GM21529 (cell line): Measurements from ENCODE around the gene NT5C1B.
A peak's percentile ranks its signal among the peaks of the same experiment; 100 is the strongest.

Experiments
- ATAC-seq: cut with Tn5 transposase; IDR thresholded peaks from one replicate; pipeline ENCODE4 v1.9.1; 2021; ENCODE audit not compliant: unreplicated experiment

The NT5C1B gene

DNA sequence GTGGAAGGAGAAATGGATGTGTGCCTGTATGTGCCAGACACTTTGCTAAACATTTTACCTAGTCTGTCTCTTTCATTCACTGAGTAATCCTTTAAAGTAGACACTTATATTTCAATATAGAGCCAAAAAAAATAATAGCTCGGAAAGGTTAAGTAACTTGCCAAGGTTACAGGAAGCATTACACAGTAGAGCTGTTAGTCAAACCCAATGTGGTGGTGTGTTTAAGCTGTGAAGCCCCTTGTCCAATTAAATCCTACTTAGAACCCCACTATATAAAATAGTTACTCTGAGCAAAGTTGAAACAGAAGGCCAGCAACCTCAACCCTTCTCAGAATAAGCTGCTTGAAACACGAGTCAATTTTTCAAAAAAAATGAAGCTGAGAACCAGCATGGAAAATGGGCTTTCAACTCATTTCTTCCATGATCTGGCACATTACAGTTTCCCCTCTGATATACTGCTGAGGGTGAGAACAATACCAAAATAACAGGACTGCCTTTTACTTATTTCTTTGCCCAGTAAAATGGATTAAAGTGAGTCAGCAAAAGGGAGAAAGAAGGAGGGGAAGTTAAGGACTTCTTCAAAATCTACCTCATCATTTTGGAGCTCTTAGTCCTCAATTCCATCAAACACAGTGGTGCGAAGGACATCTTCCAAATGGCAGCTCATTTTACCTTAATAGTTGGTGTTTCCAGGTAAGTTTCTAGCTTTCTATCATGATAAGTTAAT, 36.9 kb downstream of the NT5C1B start:
- ATAC-seq: no peak

- no peak for ATAC-seq
These were observed 37.7 kb downstream of the NT5C1B start for GRCh38 chr2:18551623-18552022.

- ATAC-seq: no peak
These were observed 38.2 kb downstream of the NT5C1B start for GRCh38 chr2:18551169-18551568.

GRCh38 chr2:18550433-18550832, 38.9 kb downstream of the NT5C1B start:
- ATAC-seq: no peak

- no peak for ATAC-seq
These were observed 40.3 kb downstream of the NT5C1B start for GRCh38 chr2:18549083-18549482.

GRCh38 chr2:18548621-18549020, 40.7 kb downstream of the NT5C1B start:
- ATAC-seq: no peak

DNA sequence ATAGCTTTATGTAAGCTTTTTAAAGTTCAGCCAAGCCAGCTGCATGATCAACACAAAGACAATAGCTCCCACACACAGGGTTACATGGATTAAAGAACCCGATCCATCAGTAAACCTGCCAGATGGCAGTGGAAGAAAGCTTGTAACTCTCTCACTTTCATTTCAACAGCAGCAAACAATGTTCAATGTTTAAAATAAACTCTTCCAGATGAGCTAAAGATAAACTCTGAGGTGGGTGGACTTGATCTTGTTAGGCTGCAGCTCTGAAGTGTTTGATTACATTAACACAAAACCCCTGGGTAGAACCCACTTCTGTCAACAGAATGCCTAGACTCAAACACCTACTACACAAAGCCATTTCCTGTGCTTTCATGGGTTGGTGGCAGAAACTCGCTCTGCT, 42.8 kb downstream of the NT5C1B start:
- peak; percentile 56 for ATAC-seq

- no peak for ATAC-seq
These were observed 44.0 kb downstream of the NT5C1B start for GRCh38 chr2:18545384-18545783.

- ATAC-seq: no peak
These were observed 45.2 kb downstream of the NT5C1B start for GRCh38 chr2:18544171-18544570.

DNA sequence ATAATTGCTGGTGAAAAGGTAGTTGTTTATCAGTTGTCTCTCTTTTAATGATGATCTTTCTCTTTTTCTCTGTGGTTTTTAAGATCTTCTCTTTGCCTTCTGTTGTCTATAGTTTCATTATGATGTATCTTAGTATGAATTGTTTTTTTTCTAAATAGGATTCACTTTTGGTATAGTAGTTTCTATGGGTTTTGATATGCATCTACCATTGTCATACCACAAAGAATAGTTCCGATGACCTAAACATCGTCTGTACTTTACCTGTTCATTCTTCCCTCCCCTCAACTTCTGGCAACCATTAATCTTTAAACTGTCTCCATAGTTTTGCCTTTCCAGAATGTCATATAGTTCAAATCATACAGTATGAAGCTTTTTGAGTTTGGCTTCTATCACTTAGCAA, 48.5 kb downstream of the NT5C1B start:
- no peak for ATAC-seq

DNA sequence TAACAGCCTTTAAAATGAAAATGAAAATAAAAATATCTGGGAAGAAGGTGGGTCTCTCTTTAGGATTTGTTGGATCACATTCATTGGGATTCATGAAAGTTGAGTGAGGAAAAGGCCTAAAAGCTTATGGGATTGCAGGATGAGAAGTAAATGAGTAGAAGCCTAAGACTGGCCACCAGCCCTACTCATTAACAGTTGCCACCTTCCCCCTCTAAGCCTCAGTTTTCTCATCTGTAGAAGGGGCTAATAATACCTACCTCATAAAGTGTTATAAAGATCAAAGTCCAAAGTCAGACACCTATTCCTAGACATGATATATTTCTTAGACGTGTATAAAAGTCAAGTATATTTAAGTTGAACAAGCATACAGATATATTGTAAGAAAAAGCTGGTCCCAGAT, 52.7 kb downstream of the NT5C1B start:
- no peak for ATAC-seq

- ATAC-seq: no peak
These were observed 53.3 kb downstream of the NT5C1B start for GRCh38 chr2:18536100-18536499.

DNA sequence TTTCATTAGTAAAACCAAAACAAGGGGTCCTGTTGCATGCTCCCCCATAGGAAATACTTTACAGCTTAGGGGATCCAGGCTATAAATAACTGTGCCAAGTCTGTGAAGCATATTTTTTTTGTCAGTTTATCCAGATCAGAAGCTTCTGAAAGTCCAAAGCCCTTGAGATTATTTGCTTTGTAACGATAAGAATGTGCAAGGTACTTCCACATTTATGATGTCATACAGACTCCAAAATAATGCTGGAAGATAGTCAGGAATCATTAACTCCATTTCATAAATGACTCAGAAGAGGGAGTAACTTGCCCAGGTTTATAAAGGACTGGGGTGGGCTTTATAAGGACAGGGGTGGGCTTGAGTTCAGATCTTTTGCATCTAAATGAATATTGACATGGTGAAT, 58.2 kb downstream of the NT5C1B start:
- no peak for ATAC-seq

GRCh38 chr2:18527822-18528221, 61.5 kb downstream of the NT5C1B start:
- no peak for ATAC-seq

DNA sequence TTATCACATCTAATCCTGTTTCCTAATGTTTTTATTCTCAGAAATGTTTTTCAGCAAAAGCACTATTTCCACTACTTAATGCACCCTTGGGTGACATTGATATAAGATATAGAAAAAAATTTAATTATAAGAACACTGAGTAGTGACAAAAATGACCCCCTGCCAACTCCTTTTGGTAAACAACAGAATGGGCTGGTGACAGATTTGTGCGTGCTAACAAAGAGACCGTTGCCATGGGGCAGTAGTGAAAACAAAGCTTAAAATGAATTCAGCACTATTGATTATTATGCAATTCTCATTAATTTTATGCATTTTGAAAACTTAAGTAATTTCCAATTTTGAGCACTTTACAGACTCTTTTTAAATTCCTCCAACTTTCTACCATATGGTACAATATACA, 62.0 kb downstream of the NT5C1B start:
- ATAC-seq: no peak

- ATAC-seq: no peak
These were observed 62.9 kb downstream of the NT5C1B start for GRCh38 chr2:18526429-18526828.

DNA sequence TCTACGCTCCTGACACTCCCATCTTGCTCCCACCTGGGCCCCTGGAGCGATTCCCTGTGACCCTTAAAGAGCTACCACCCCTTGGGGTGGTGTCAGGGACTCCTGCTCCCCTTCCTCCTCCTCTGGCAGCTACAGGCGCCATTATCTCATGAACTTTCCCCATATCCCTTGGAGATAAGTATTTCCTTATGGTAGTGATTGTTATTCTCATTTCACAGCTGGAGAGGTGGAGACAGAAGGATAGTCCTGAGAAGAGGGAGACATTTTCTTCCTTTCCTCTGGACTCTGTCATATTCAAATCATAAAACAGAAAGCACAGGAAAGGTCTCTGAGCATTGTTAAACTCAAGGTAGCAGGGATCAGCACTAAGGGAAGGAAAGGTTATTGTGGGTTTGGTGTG, 63.5 kb downstream of the NT5C1B start:
- ATAC-seq: no peak

GRCh38 chr2:18525236-18525635, 64.1 kb downstream of the NT5C1B start:
- no peak for ATAC-seq

- ATAC-seq: no peak
These were observed 66.8 kb downstream of the NT5C1B start for GRCh38 chr2:18522484-18523146.

- ATAC-seq: peak; percentile 77
These were observed 68.6 kb downstream of the NT5C1B start for GRCh38 chr2:18520451-18521425.

- ATAC-seq: no peak
These were observed 69.4 kb downstream of the NT5C1B start for GRCh38 chr2:18519914-18520450.
